GM12864 (cell line): ENCODE measurements around the gene TLR3.

Experiments
- DNase-seq: peaks from one replicate; pipeline ENCODE4 v3.0.0-alpha.2; 2011; ENCODE audit warnings: low read depth
- H3K4me3 ChIP-seq: 2 replicates; pipeline ENCODE4 v1.5.1; 2011; ENCODE audit warnings: mild to moderate bottlenecking, low read depth, low read length, control low read depth
- TF ChIP-seq, protein P1 (sequence below): IDR thresholded peaks from 2 replicates; pipeline ENCODE4 v1.5.1; 2011; ENCODE audit warnings: low read depth, mild to moderate bottlenecking, moderate library complexity, low read length, control low read depth, inconsistent platforms; ENCODE audit errors: missing control alignments

The TLR3 gene

GRCh38 chr4:186051096-186051495 is 17.9 kb upstream of the TLR3 start:
- no peak for DNase-seq
- TF ChIP-seq, protein P1, sequence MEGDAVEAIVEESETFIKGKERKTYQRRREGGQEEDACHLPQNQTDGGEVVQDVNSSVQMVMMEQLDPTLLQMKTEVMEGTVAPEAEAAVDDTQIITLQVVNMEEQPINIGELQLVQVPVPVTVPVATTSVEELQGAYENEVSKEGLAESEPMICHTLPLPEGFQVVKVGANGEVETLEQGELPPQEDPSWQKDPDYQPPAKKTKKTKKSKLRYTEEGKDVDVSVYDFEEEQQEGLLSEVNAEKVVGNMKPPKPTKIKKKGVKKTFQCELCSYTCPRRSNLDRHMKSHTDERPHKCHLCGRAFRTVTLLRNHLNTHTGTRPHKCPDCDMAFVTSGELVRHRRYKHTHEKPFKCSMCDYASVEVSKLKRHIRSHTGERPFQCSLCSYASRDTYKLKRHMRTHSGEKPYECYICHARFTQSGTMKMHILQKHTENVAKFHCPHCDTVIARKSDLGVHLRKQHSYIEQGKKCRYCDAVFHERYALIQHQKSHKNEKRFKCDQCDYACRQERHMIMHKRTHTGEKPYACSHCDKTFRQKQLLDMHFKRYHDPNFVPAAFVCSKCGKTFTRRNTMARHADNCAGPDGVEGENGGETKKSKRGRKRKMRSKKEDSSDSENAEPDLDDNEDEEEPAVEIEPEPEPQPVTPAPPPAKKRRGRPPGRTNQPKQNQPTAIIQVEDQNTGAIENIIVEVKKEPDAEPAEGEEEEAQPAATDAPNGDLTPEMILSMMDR = no peak

DNA sequence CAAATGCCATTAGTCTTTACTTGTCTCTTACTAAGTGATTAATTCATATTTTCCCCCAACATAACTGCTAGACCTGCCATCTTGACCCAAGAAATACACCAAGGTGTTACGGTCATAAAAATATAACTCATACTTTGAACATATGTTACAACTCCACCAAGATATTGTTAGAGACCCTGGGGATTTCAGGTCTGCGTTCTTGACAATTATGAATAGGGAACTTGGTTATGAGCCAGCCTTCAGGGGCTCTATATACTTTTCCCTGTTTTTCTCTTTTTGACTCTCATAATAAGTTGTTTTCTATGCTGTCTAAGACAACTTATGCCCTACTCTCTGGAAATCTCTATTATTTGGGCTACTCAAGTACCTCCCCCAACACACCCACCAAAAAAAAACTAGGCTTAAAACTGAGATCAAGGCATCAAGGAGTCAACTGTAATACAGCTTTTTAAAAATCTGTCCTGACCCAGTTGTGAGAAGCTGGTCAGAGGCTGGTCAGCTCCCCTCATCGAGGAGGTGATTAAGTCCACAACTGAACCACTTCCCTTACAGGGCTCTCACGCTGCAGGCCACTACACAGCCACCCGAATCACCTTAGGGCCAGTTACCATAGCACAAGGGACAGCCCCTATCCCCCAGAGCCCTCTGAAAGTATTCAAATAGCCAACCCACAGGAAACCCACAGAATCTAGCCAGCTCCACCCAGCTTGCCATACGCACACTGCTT is 10.5 kb upstream of the TLR3 start:
- no peak overlapping the region for H3K4me3 ChIP-seq
- TF ChIP-seq, protein P1 = no peak
- peak; percentile 49 for DNase-seq

More at GRCh38 chr4:186051096-186051495, 17.9 kb upstream of the TLR3 start:
- H3K4me3 ChIP-seq = no peak overlapping the region

DNA sequence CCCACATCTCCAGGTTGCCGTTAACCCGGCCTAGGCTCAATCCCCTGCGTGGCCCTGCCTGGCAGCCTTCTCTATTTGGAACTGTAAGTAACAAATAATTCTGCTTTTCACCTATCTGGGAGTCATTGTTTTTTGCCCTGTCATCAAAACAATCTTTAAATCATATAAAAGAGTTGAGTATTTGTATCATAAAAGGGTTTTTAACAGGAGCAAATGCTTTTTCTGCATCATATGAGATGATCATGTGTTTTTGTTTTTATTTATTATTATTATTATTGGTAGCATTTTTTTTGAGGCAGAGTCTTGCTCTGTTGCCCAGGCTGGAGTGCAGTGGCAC is 10.0 kb upstream of the TLR3 start:
- no peak overlapping the region for H3K4me3 ChIP-seq
- TF ChIP-seq, protein P1 = no peak
- DNase-seq = no peak

DNA sequence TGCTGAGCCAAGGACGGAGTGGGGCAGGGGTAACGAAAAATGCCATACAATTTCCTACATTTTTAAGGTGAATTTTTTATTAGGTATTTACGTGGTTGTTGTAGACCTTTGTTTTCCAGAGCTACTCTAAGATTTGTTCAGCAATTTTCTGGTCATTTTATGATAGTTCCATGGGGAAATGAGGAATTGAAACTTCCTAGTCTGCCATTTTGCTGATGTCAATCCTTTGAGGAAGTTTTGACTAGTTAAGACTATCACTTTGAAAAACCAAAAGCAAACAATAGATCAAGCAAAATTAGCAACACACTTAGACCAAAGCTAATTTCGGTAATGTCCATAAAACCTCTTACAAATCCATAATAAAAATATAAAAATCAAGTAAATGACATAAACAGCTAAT is 7.0 kb upstream of the TLR3 start:
- TF ChIP-seq, protein P1 = no peak

GRCh38 chr4:186067757-186068385 is 1.1 kb upstream of the TLR3 start:
- DNase-seq = peak; percentile 48
- H3K4me3 ChIP-seq = no peak overlapping the region
- TF ChIP-seq, protein P1 = peak; percentile 78

More for the DNA sequence above, 7.0 kb upstream of the TLR3 start:
- H3K4me3 ChIP-seq = no peak overlapping the region
- DNase-seq = no peak

DNA sequence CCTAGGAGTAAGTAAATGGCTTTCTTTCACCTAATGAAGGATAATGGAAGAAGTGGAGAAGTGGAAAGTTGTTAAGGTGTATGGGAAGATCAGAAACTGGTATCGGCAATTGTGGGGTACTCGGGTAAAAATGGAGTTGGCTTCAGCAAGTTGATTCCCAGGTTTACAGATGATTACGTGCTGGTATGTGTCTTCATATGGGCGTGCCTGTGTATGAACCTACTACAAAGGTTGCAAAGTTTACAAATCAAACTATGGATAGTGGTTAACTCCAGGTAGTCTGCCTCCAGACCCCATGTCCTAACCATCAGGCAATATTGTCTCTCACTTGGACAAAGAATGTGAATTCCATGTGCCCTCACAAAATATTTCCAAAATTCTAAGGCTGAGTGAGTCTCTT is 773 bp downstream of the TLR3 start:
- no peak for DNase-seq
- TF ChIP-seq, protein P1 = no peak
- H3K4me3 ChIP-seq = no peak overlapping the region

GRCh38 chr4:186072516-186072915 is 3.6 kb downstream of the TLR3 start:
- no peak overlapping the region for H3K4me3 ChIP-seq
- TF ChIP-seq, protein P1 = no peak
- no peak for DNase-seq
